Measurements from ENCODE around the gene TTLL5.

- TF ChIP-seq CTCF (conservative IDR thresholded peaks at IDR 0.05 in 1 of 2, IDR thresholded peaks at IDR 0.05 in 1 of 2; ENCODE audit: low read depth in 1 of 2, low read length in 2 of 2) (no peak), EZH2 (IDR thresholded peaks at IDR 0.05; ENCODE audit: low read length, missing control alignments) (no peak)
These were observed 411 bp downstream of the TTLL5 start for GRCh38 chr14:75661499-75661814.
